HCT116 (cell line): ENCODE measurements around the gene MAN2C1.

ENCODE experiments used
- CEBPB ChIP-seq: IDR thresholded peaks from 2 replicates; pipeline ENCODE4 v1.6.1; 2012; ENCODE audit warnings: low read depth
- EGR1 ChIP-seq: IDR thresholded peaks from 2 replicates; pipeline ENCODE4 v1.6.1; 2012; ENCODE audit warnings: low read depth
- ELF1 ChIP-seq: IDR thresholded peaks from 2 replicates; pipeline ENCODE4 v1.6.1; 2012; ENCODE audit warnings: low read depth, borderline replicate concordance
- EZH2phosphoT487 ChIP-seq: fragments of 200-600 bp; IDR thresholded peaks from 2 replicates; pipeline ENCODE4 v1.6.1; 2018; ENCODE audit warnings: antibody characterized with exemption, borderline replicate concordance
- POLR2A ChIP-seq: IDR thresholded peaks from 2 replicates; pipeline ENCODE4 v1.7.0; 2011; ENCODE audit warnings: borderline replicate concordance; ENCODE audit not compliant: insufficient read depth, insufficient read length; ENCODE audit errors: extremely low read depth
- POLR2AphosphoS5 ChIP-seq: IDR thresholded peaks from 2 replicates; pipeline ENCODE4 v1.6.1; 2011; ENCODE audit warnings: mild to moderate bottlenecking, low read depth, low read length, moderate library complexity
- SIN3A ChIP-seq: IDR thresholded peaks from 2 replicates; pipeline ENCODE4 v1.6.1; 2012; ENCODE audit warnings: low read depth
- SP1 ChIP-seq: IDR thresholded peaks from 2 replicates; pipeline ENCODE4 v1.6.1; 2012; ENCODE audit warnings: low read depth
- TCF7L2 ChIP-seq: IDR thresholded peaks from 2 replicates; pipeline ENCODE4 v1.7.0; 2011; ENCODE audit warnings: borderline replicate concordance, inconsistent platforms; ENCODE audit not compliant: insufficient read depth, insufficient read length; ENCODE audit errors: extremely low read depth
- YY1 ChIP-seq: IDR thresholded peaks from 2 replicates; pipeline ENCODE4 v1.6.1; 2011; ENCODE audit warnings: low read length, low read depth, moderate library complexity, mild to moderate bottlenecking; ENCODE audit not compliant: insufficient replicate concordance; ENCODE audit errors: extremely low read depth
- TF ChIP-seq, protein P1 (sequence below), 3 experiments: fragments of 200-600 bp in 1 of 3; sonication (generic) in 1 of 3; IDR thresholded peaks in 2 of 3; conservative IDR thresholded peaks in 1 of 3; 2 replicates each; pipeline ENCODE4 v1.5.1; 2012 to 2017; ENCODE audit warnings: low read depth in 2 of 3, low read length in 2 of 3, antibody characterized with exemption in 1 of 3, borderline replicate concordance in 1 of 3, control low read depth in 1 of 3, mild to moderate bottlenecking in 1 of 3, mixed read lengths in 1 of 3, mixed run types in 1 of 3, moderate library complexity in 1 of 3; ENCODE audit not compliant: insufficient read depth in 1 of 3
- TF ChIP-seq, protein P2 (sequence below): IDR thresholded peaks from 2 replicates; pipeline ENCODE4 v1.6.1; 2012; ENCODE audit warnings: low read depth
- TF ChIP-seq, protein P3 (sequence below): IDR thresholded peaks from 2 replicates; pipeline ENCODE4 v1.6.1; 2012

DNA sequence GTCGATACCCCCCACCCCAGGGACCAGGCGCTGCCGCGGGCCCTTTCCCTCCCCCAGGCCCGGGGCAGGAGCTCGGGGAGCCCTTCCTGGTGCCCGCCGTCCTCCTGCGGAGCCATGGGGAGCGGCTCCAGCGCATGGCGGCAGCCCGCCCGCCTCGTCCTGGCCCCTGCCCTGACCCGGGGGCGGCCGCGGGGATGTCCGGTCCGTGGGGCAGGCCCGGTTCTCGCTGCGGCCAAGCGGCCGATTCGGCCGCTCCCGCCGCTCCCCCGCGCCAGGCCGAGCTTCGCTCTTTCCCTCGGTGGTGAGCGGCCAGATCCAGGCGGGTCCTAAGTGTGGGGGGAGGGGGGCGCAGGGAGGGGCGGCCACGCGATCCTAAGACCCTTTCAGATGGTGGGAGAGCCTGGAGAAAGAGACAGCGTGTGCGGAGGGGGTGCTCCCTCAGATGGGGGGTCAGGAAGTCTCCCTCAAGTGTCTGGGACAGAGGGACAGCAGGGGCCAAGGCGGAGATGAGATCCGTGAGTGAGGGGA, 20.3 kb downstream of the MAN2C1 start:
- TF ChIP-seq CEBPB: no peak
- TF ChIP-seq, protein P1, sequence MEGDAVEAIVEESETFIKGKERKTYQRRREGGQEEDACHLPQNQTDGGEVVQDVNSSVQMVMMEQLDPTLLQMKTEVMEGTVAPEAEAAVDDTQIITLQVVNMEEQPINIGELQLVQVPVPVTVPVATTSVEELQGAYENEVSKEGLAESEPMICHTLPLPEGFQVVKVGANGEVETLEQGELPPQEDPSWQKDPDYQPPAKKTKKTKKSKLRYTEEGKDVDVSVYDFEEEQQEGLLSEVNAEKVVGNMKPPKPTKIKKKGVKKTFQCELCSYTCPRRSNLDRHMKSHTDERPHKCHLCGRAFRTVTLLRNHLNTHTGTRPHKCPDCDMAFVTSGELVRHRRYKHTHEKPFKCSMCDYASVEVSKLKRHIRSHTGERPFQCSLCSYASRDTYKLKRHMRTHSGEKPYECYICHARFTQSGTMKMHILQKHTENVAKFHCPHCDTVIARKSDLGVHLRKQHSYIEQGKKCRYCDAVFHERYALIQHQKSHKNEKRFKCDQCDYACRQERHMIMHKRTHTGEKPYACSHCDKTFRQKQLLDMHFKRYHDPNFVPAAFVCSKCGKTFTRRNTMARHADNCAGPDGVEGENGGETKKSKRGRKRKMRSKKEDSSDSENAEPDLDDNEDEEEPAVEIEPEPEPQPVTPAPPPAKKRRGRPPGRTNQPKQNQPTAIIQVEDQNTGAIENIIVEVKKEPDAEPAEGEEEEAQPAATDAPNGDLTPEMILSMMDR (IDR thresholded peaks at IDR 0.05 in 2 of 3, conservative IDR thresholded peaks at IDR 0.05 in 1 of 3; ENCODE audit: borderline replicate concordance in 1 of 3, insufficient read depth in 1 of 3, low read depth in 2 of 3, low read length in 2 of 3): no peak
- TF ChIP-seq EGR1: no peak
- TF ChIP-seq EZH2phosphoT487: no peak
- no peak for TF ChIP-seq YY1
- TF ChIP-seq ELF1: no peak
- no peak for TF ChIP-seq SP1
- TF ChIP-seq, protein P2, sequence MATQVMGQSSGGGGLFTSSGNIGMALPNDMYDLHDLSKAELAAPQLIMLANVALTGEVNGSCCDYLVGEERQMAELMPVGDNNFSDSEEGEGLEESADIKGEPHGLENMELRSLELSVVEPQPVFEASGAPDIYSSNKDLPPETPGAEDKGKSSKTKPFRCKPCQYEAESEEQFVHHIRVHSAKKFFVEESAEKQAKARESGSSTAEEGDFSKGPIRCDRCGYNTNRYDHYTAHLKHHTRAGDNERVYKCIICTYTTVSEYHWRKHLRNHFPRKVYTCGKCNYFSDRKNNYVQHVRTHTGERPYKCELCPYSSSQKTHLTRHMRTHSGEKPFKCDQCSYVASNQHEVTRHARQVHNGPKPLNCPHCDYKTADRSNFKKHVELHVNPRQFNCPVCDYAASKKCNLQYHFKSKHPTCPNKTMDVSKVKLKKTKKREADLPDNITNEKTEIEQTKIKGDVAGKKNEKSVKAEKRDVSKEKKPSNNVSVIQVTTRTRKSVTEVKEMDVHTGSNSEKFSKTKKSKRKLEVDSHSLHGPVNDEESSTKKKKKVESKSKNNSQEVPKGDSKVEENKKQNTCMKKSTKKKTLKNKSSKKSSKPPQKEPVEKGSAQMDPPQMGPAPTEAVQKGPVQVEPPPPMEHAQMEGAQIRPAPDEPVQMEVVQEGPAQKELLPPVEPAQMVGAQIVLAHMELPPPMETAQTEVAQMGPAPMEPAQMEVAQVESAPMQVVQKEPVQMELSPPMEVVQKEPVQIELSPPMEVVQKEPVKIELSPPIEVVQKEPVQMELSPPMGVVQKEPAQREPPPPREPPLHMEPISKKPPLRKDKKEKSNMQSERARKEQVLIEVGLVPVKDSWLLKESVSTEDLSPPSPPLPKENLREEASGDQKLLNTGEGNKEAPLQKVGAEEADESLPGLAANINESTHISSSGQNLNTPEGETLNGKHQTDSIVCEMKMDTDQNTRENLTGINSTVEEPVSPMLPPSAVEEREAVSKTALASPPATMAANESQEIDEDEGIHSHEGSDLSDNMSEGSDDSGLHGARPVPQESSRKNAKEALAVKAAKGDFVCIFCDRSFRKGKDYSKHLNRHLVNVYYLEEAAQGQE: no peak
- no peak for TF ChIP-seq SIN3A
- TF ChIP-seq POLR2AphosphoS5: no peak
- TF ChIP-seq, protein P3, sequence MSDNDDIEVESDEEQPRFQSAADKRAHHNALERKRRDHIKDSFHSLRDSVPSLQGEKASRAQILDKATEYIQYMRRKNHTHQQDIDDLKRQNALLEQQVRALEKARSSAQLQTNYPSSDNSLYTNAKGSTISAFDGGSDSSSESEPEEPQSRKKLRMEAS: no peak
- TF ChIP-seq POLR2A: no peak
- TF ChIP-seq TCF7L2: no peak
